HCT116 (cell line): ENCODE measurements around the gene HSPA9. TPM values are rescaled to one million over a fixed set of nuclear protein-coding genes. Genes with fewer than 3 reads are reported as not detected.

Experiments used
- ATAC-seq: fragments of 200-7000 bp; cut with Tn5 transposase; 2 replicates; pipeline ENCODE4 v1.9.1; 2020; ENCODE audit warnings: mild to moderate bottlenecking, moderate library complexity
- BruUV-seq: library from RNA; stranded (reverse); fragments of 400-500 nt; replicated peaks from 2 replicates; lab custom pipeline; 2021; lab: Mats Ljungman, UMichigan
- CTCF ChIA-PET: fragments of 300-600 bp; sonication (Branson Sonifier 250); formaldehyde crosslinking; loops from one replicate; lab custom pipeline; 2021; ENCODE audit warnings: antibody characterized with exemption; lab: Charles Lee
- POLR2A ChIA-PET: fragments of 300-600, 350-600 bp; sonication (Branson Sonifier 250); formaldehyde crosslinking; loops from one replicate; lab custom pipeline; 2021; ENCODE audit warnings: antibody characterized with exemption; lab: Charles Lee
- RAD21 ChIA-PET, 2 experiments: fragments of 300-600 bp; sonication (Branson Sonifier 250); formaldehyde crosslinking; loops; one replicate each; lab custom pipeline; 2023; ENCODE audit warnings: low total read pairs in 2 of 2; ENCODE audit not compliant: uncharacterized antibody in 2 of 2, unreplicated experiment in 2 of 2, low non-redundant PET in 1 of 2; lab: Charles Lee
- DNase-seq: peaks from one replicate; pipeline ENCODE4 v3.0.0-alpha.2; 2010; ENCODE audit warnings: low read depth, low spot score
- H2AFZ ChIP-seq: fragments of 200-600 bp; shearing (Covaris generic), sonication (generic); 2 replicates; pipeline ENCODE4 v1.6.1; 2017; ENCODE audit warnings: low read depth, mixed run types, mixed read lengths, antibody characterized with exemption, low read length; ENCODE audit not compliant: poor library complexity, severe bottlenecking
- H3K27ac ChIP-seq: 2 replicates; pipeline ENCODE4 v1.5.1; 2012; ENCODE audit warnings: low read depth, low read length
- H3K27me3 ChIP-seq: fragments of 200-600 bp; sonication (generic); 2 replicates; pipeline ENCODE4 v1.6.1; 2016; ENCODE audit warnings: mixed run types, low read length, mixed read lengths; ENCODE audit not compliant: insufficient read depth
- H3K36me3 ChIP-seq, 2 experiments: fragments of 200-500 bp in 1 of 2; fragments of 200-600 bp in 1 of 2; sonication (Bioruptor generic) in 1 of 2; sonication (generic) in 1 of 2; 2 replicates each; pipeline versions ENCODE4 v1.5.1 to v1.6.1; 2014 to 2016; ENCODE audit warnings: low read length in 2 of 2, inconsistent platforms in 1 of 2, mixed read lengths in 1 of 2, mixed run types in 1 of 2; ENCODE audit not compliant: insufficient read depth in 2 of 2, control insufficient read depth in 1 of 2
- H3K4me1 ChIP-seq, 2 experiments: fragments of 200-600 bp in 1 of 2; sonication (generic) in 1 of 2; 2 replicates each; pipeline versions ENCODE4 v1.5.1 to v1.6.1; 2012 to 2017; ENCODE audit warnings: low read length in 2 of 2, inconsistent platforms in 1 of 2, mild to moderate bottlenecking in 1 of 2, mixed read lengths in 1 of 2, mixed run types in 1 of 2, moderate library complexity in 1 of 2; ENCODE audit not compliant: insufficient read depth in 2 of 2, control insufficient read depth in 1 of 2
- H3K4me2 ChIP-seq: fragments of 200-600 bp; sonication (generic); 2 replicates; pipeline ENCODE4 v1.6.1; 2017; ENCODE audit warnings: mixed run types, low read length, mixed read lengths
- H3K4me3 ChIP-seq, 2 experiments: fragments of 200-600 bp in 1 of 2; sonication (generic) in 1 of 2; replicated peaks in 1 of 2; 2 replicates each; pipeline ENCODE4 v1.5.1; 2011 to 2016; ENCODE audit warnings: low read length in 2 of 2, control low read depth in 1 of 2, low read depth in 1 of 2, mild to moderate bottlenecking in 1 of 2, mixed read lengths in 1 of 2, mixed run types in 1 of 2
- H3K79me2 ChIP-seq: fragments of 200-600 bp; sonication (generic); 2 replicates; pipeline ENCODE4 v1.6.1; 2017; ENCODE audit warnings: mild to moderate bottlenecking, mixed run types, low read length, moderate library complexity, mixed read lengths; ENCODE audit not compliant: insufficient read depth
- H3K9ac ChIP-seq: fragments of 200-600 bp; sonication (generic); 2 replicates; pipeline ENCODE4 v1.6.1; 2016; ENCODE audit warnings: low read length, mixed read lengths
- H3K9me2 ChIP-seq: fragments of 200-600 bp; sonication (generic), shearing (Covaris generic); 2 replicates; pipeline ENCODE4 v1.6.1; 2017; ENCODE audit warnings: mixed run types, mild to moderate bottlenecking, moderate library complexity; ENCODE audit not compliant: insufficient read depth
- H3K9me3 ChIP-seq, 2 experiments: fragments of 200-500 bp in 1 of 2; fragments of 200-600 bp in 1 of 2; sonication (Bioruptor generic) in 1 of 2; sonication (generic) in 1 of 2; 2 replicates each; pipeline ENCODE4 v1.6.1; 2014 to 2017; ENCODE audit warnings: low read length in 2 of 2, mixed read lengths in 2 of 2, inconsistent platforms in 1 of 2, low read depth in 1 of 2, mild to moderate bottlenecking in 1 of 2, mixed run types in 1 of 2, moderate library complexity in 1 of 2; ENCODE audit not compliant: control insufficient read depth in 1 of 2, insufficient read depth in 1 of 2
- H4K20me1 ChIP-seq: fragments of 200-600 bp; sonication (generic), shearing (Covaris generic); 2 replicates; pipeline ENCODE4 v1.6.1; 2017; ENCODE audit warnings: mixed run types, mild to moderate bottlenecking, moderate library complexity; ENCODE audit not compliant: insufficient read depth
- ATF3 ChIP-seq: IDR thresholded peaks from 2 replicates; pipeline ENCODE4 v1.6.1; 2012
- CEBPB ChIP-seq: IDR thresholded peaks from 2 replicates; pipeline ENCODE4 v1.6.1; 2012; ENCODE audit warnings: low read depth
- EGR1 ChIP-seq: IDR thresholded peaks from 2 replicates; pipeline ENCODE4 v1.6.1; 2012; ENCODE audit warnings: low read depth
- ELF1 ChIP-seq: IDR thresholded peaks from 2 replicates; pipeline ENCODE4 v1.6.1; 2012; ENCODE audit warnings: low read depth, borderline replicate concordance
- EZH2 ChIP-seq: fragments of 200-600 bp; sonication (generic); IDR thresholded peaks from 2 replicates; pipeline ENCODE4 v1.6.1; 2017; ENCODE audit warnings: antibody characterized with exemption, mixed run types
- FOSL1 ChIP-seq: IDR thresholded peaks from 2 replicates; pipeline ENCODE4 v1.6.1; 2012; ENCODE audit warnings: low read depth
- JUND ChIP-seq: IDR thresholded peaks from 2 replicates; pipeline ENCODE4 v1.6.1; 2012
- POLR2A ChIP-seq: IDR thresholded peaks from 2 replicates; pipeline ENCODE4 v1.7.0; 2011; ENCODE audit warnings: borderline replicate concordance; ENCODE audit not compliant: insufficient read depth, insufficient read length; ENCODE audit errors: extremely low read depth
- SP1 ChIP-seq: IDR thresholded peaks from 2 replicates; pipeline ENCODE4 v1.6.1; 2012; ENCODE audit warnings: low read depth
- SRF ChIP-seq: IDR thresholded peaks from 2 replicates; pipeline ENCODE4 v1.6.1; 2012; ENCODE audit warnings: low read depth
- YY1 ChIP-seq: IDR thresholded peaks from 2 replicates; pipeline ENCODE4 v1.6.1; 2011; ENCODE audit warnings: low read length, low read depth, moderate library complexity, mild to moderate bottlenecking; ENCODE audit not compliant: insufficient replicate concordance; ENCODE audit errors: extremely low read depth
- ZFX ChIP-seq: fragments of 450-650 bp; IDR thresholded peaks from 2 replicates; pipeline ENCODE4 v1.6.1; 2017
- ZNF274 ChIP-seq: fragments of 200-500 bp; sonication (Bioruptor generic); IDR thresholded peaks from 2 replicates; pipeline ENCODE4 v1.6.1; 2014; ENCODE audit warnings: mild to moderate bottlenecking, low read depth, low read length, inconsistent platforms
- intact Hi-C: fragments of 100-400 bp; cut with micrococcal nuclease; formaldehyde crosslinking; loops from 2 replicates; pipeline ENCODE4 v1.10.0; 2022
- total RNA-seq: library from RNA; stranded (reverse); gene quantifications from one replicate; pipeline ENCODE4 v1.2.1, GENCODE V29; 2021; ENCODE audit not compliant: unreplicated experiment
- TF ChIP-seq, protein P1 (sequence below): IDR thresholded peaks from 2 replicates; pipeline ENCODE4 v1.6.1; 2012; ENCODE audit warnings: low read depth
- TF ChIP-seq, protein P2 (sequence below): IDR thresholded peaks from 2 replicates; pipeline ENCODE4 v1.6.1; 2012

The HSPA9 gene
- total RNA-seq, 1 experiment from 2014 or later = 486 TPM

GRCh38 chr5:138533973-138534941, 40.9 kb downstream of the HSPA9 start (continued):
- TF ChIP-seq EGR1 (no peak), SRF (no peak), ELF1 (no peak)

GRCh38 chr5:138529812-138530211, 45.4 kb downstream of the HSPA9 start:
- no peaks in the 10 kb centered on the region for H3K9me3 ChIP-seq
- H3K27me3 ChIP-seq = no peaks in the 10 kb centered on the region
- H3K36me3 ChIP-seq = peaks cover 6 to 27% of the 10 kb centered on the region in 2 experiments; a peak in 3 of 4 replicates
- intact Hi-C loops = no loop called here
- peaks cover 0 to 3% of the 10 kb centered on the region in 2 experiments; a peak in 1 of 4 replicates for H3K4me1 ChIP-seq
- no peaks in the 10 kb centered on the region for H3K9me2 ChIP-seq
- TF ChIP-seq SRF (no peak), SP1 (no peak), YY1 (no peak), CEBPB (no peak), ATF3 (no peak), ZNF274 (no peak), POLR2A (no peak), EZH2 (no peak), JUND (no peak), ZFX (no peak), ELF1 (no peak), FOSL1 (no peak)
- TF ChIP-seq, protein P1, sequence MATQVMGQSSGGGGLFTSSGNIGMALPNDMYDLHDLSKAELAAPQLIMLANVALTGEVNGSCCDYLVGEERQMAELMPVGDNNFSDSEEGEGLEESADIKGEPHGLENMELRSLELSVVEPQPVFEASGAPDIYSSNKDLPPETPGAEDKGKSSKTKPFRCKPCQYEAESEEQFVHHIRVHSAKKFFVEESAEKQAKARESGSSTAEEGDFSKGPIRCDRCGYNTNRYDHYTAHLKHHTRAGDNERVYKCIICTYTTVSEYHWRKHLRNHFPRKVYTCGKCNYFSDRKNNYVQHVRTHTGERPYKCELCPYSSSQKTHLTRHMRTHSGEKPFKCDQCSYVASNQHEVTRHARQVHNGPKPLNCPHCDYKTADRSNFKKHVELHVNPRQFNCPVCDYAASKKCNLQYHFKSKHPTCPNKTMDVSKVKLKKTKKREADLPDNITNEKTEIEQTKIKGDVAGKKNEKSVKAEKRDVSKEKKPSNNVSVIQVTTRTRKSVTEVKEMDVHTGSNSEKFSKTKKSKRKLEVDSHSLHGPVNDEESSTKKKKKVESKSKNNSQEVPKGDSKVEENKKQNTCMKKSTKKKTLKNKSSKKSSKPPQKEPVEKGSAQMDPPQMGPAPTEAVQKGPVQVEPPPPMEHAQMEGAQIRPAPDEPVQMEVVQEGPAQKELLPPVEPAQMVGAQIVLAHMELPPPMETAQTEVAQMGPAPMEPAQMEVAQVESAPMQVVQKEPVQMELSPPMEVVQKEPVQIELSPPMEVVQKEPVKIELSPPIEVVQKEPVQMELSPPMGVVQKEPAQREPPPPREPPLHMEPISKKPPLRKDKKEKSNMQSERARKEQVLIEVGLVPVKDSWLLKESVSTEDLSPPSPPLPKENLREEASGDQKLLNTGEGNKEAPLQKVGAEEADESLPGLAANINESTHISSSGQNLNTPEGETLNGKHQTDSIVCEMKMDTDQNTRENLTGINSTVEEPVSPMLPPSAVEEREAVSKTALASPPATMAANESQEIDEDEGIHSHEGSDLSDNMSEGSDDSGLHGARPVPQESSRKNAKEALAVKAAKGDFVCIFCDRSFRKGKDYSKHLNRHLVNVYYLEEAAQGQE = no peak
- TF ChIP-seq, protein P2, sequence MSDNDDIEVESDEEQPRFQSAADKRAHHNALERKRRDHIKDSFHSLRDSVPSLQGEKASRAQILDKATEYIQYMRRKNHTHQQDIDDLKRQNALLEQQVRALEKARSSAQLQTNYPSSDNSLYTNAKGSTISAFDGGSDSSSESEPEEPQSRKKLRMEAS = no peak
- TF ChIP-seq, all 23 proteins: peak for 0
- no peak overlapping the region for H2AFZ ChIP-seq
- POLR2A ChIA-PET = interaction anchor here (1.0 kb wide), 1 partner anchor 14 kb away, joined by 3 read pairs; the partner anchor contains the start of gene ETF1
- RAD21 ChIA-PET = interaction anchor here in 1 of 2 experiments (0.6 kb wide), 1 partner anchor 95 kb away, joined by 3 read pairs; no protein-coding TSS in a partner anchor
- no peak overlapping the region for H3K4me3 ChIP-seq
- no peak overlapping the region for H3K27ac ChIP-seq
- no peak overlapping the region for H3K9ac ChIP-seq
- peaks cover 26% of the 10 kb centered on the region; the same call in 1 of the 2 replicates for H4K20me1 ChIP-seq
- CTCF ChIA-PET = no interaction called here
- H3K4me2 ChIP-seq = no peak overlapping the region
- H3K79me2 ChIP-seq = peaks cover 100% of the 10 kb centered on the region
- DNase-seq (no peak), ATAC-seq (no peak)
- no TSS peak for BruUV-seq
